Pancreas (tissue), 10 donors: ENCODE data around the gene MRPS18A. TPM values are rescaled to one million over a fixed set of nuclear protein-coding genes. Genes with fewer than 3 reads are reported as not detected.

Experiments
- ATAC-seq, 4 donors: fragments of 200-7000 bp; cut with Tn5 transposase; one replicate each; pipeline versions ENCODE4 v1.8.0 to v1.9.1; 2020; ENCODE audit warnings: mild to moderate bottlenecking in 4 of 4, moderate library complexity in 4 of 4
- DNase-seq, 6 donors: peaks; one replicate each; pipeline ENCODE4 v3.0.0-alpha.2; 2020
- FAIRE-seq: peaks from 2 replicates; lab custom pipeline; 2012; peaks lifted over from hg19 to GRCh38; lab: Jason Lieb, UNC
- H3K27ac ChIP-seq, 4 donors: fragments of 200-600 bp; sonication (generic); 1 replicate in 3 of 4; 2 replicates in 1 of 4; pipeline versions ENCODE4 v1.5.0 to v1.8.0; 2020
- H3K27me3 ChIP-seq, 4 donors: fragments of 200-600 bp; one replicate each; pipeline ENCODE4 v1.8.0; 2021
- H3K36me3 ChIP-seq, 3 donors: fragments of 200-600 bp; sonication (generic) in 1 of 3; one replicate each; pipeline versions ENCODE4 v1.5.0 to v1.8.0; 2020 to 2021
- H3K4me1 ChIP-seq, 3 donors: fragments of 200-600 bp; one replicate each; pipeline ENCODE4 v1.8.0; 2021
- H3K4me3 ChIP-seq, 4 donors: fragments of 200-600 bp; sonication (generic) in 2 of 4; one replicate each; pipeline versions ENCODE4 v1.5.0 to v1.8.0; 2020 to 2021
- H3K9me3 ChIP-seq, 4 donors: fragments of 200-600 bp; one replicate each; pipeline ENCODE4 v1.8.0; 2021
- WGBS, 2 donors: extraction: QIAGEN DNeasy Blood & Tissue Kit; methylation state at CpG; one replicate each; pipeline ENCODE4 v1.1.7; 2013; 5-methylcytosine and 5-hydroxymethylcytosine counted together
- intact Hi-C, 3 donors: fragments of 100-400 bp; cut with DNase I; formaldehyde crosslinking; loops; one replicate each; pipeline versions ENCODE4 v1.11.1 to v1.14.2; 2022
- polyA plus RNA-seq, 2 donors: library from polyadenylated mRNA; stranded (reverse); fragments of 200-250 nt; gene quantifications; one replicate each; pipeline ENCODE4 v1.2.3, GENCODE V29; 2013
- total RNA-seq, 6 donors: library from RNA; stranded (reverse); fragmentation: NEBNext Ultra II Directional in 4 of 6; extraction: Animal tissue kit (Norgen Biotek cat#: 25700) in 4 of 6; gene quantifications; one replicate each; pipeline versions ENCODE4 v1.2.1 to v1.2.4, GENCODE V29; 2021 to 2023
- TF ChIP-seq, protein P1 (sequence below), 4 donors: fragments of 200-600 bp; sonication (generic) in 3 of 4; IDR thresholded peaks; one replicate each; pipeline versions ENCODE4 v1.5.0 to v1.8.0; 2021; ENCODE audit warnings: antibody characterized with exemption in 4 of 4
- donor health status: healthy with polysubstance abuse.
- donor health status: DM: no; HTN: no; CAD: no; lungs with moderate emphysema.
- donor health status: DM: no; HTN: no; CAD: no.
- donor health status: control.
- donor health status: control.
- donor health status: Bipolar disorder and iron deficiency.
- donor health status: DM: yes; HTN: yes; CAD: no.
- donor health status: DM: no; HTN: no; CAD: no.
- donor health status: DM: no; HTN: no; CAD: no.
- donor health status: DM: yes; HTN: yes; CAD: no.

MRPS18A gene
- total and polyA plus RNA-seq, 8 donors: 10.9 to 24.6 (median 15.7) TPM

DNA sequence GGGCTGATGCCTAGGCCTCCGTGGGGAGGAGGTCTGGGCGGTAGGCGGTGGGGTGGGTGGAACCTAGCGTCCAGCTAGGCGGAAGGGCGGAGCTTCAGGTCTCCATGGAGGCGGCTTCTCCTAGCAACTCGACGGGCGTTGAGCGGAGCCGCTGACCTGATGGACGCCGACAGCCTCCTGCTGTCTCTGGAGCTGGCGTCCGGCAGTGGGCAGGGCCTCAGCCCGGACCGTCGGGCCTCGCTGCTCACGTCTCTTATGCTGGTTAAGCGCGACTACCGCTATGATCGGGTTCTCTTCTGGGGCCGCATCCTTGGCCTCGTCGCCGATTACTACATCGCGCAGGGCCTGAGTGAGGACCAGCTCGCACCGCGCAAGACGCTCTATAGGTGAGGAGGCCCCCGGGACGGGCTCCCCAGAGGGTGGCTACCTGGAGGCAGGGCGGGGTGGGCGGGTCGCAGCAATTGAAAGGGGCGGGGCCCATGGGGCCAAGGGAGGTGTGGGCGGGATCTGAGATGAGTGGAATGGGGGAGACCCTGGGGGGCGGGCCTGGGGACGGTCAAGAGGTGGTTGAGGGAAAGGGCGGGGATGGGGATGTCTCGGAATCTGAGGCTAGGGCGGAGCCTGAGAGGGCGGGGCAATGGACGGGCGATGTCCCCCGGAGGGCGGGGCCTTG is 42.5 kb downstream of the MRPS18A start, which contains the start of gene RSPH9:
RSPH9 (plus strand) TSS at position 97 of the 673 bp plus-strand sequence; CDS start at position 160, 63 bp downstream.
- peak; percentile 74 to 88 (median 86) for ATAC-seq
- WGBS, 2 donors: 12% methylated on average over 52 of the region's 52 CpGs
- intact Hi-C loops: no loop called here
- TF ChIP-seq, protein P1, sequence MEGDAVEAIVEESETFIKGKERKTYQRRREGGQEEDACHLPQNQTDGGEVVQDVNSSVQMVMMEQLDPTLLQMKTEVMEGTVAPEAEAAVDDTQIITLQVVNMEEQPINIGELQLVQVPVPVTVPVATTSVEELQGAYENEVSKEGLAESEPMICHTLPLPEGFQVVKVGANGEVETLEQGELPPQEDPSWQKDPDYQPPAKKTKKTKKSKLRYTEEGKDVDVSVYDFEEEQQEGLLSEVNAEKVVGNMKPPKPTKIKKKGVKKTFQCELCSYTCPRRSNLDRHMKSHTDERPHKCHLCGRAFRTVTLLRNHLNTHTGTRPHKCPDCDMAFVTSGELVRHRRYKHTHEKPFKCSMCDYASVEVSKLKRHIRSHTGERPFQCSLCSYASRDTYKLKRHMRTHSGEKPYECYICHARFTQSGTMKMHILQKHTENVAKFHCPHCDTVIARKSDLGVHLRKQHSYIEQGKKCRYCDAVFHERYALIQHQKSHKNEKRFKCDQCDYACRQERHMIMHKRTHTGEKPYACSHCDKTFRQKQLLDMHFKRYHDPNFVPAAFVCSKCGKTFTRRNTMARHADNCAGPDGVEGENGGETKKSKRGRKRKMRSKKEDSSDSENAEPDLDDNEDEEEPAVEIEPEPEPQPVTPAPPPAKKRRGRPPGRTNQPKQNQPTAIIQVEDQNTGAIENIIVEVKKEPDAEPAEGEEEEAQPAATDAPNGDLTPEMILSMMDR (IDR thresholded peaks at IDR 0.05): no peak
- H3K36me3 ChIP-seq: peaks cover 0 to 17% (median 16%) of the 10 kb centered on the region in 3 donors
- peak in 5 of 6 donors; percentile 48 to 75 (median 63) for DNase-seq
- H3K9me3 ChIP-seq: no peaks in the 10 kb centered on the region
- H3K27me3 ChIP-seq: no peaks in the 10 kb centered on the region
- H3K4me1 ChIP-seq: peaks cover 0 to 4% (median 0%) of the 10 kb centered on the region in 3 donors
- H3K27ac ChIP-seq: no peak within 1 kb of the TSS
- FAIRE-seq: no peak
- H3K4me3 ChIP-seq: peak within 1 kb of the TSS in 3 of 4 donors; percentile 22 to 41 (median 26)

DNA sequence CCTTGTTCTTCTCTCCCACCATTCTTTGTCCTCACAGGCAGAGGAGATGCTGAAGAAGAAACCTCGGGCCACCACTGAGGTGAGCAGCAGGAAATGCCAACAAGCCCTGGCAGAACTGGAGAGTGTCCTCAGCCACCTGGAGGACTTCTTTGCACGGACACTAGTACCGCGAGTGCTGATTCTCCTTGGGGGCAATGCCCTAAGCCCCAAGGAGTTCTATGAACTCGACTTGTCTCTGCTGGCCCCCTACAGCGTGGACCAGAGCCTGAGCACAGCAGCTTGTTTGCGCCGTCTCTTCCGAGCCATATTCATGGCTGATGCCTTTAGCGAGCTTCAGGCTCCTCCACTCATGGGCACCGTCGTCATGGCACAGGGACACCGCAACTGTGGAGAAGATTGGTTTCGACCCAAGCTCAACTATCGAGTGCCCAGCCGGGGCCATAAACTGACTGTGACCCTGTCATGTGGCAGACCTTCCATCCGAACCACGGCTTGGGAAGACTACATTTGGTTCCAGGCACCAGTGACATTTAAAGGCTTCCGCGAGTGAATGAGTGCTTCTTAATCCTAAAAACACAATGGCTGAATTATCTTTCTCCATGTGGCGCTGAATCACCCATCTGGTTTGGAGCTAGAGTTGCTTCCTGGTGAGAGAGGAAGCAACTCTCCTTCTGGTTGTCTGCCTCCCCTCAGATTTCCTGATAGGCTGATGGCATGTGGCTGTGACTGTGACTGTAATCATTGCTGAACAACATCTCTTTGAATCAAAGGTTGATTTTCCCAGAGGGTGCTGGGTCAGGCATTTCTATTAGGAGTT is 47.4 kb downstream of the MRPS18A start:
- ATAC-seq (no peak), FAIRE-seq (no peak), DNase-seq (no peak)
- intact Hi-C loops: no loop called here
- H3K4me3 ChIP-seq: no peak overlapping the region
- no peaks in the 10 kb centered on the region for H3K9me3 ChIP-seq
- H3K27ac ChIP-seq: no peak overlapping the region
- H3K27me3 ChIP-seq: no peaks in the 10 kb centered on the region
- TF ChIP-seq, protein P1 (IDR thresholded peaks at IDR 0.05): no peak
- H3K36me3 ChIP-seq: peaks cover 0 to 22% (median 20%) of the 10 kb centered on the region in 3 donors
- 90 to 93% methylated on average over 21 of the region's 21 CpGs for WGBS, 2 donors
- H3K4me1 ChIP-seq: peaks cover 0 to 22% (median 13%) of the 10 kb centered on the region in 3 donors

- DNase-seq (no peak), ATAC-seq (peak; percentile 5 to 29 (median 16)), FAIRE-seq (no peak)
- Histone ChIP-seq H3K4me3 (peak overlapping the region; percentile 60 to 84 (median 75)), H3K36me3 (peaks cover 0 to 17% (median 16%) of the 10 kb centered on the region in 3 donors), H3K27me3 (no peaks in the 10 kb centered on the region), H3K27ac (peak overlapping the region in 3 of 4 donors; percentile 20 to 67 (median 66)), H3K4me1 (peaks cover 0 to 23% (median 15%) of the 10 kb centered on the region in 3 donors), H3K9me3 (no peaks in the 10 kb centered on the region)
- WGBS, 2 donors: 12 to 14% methylated on average over 7 of the region's 7 CpGs
- TF ChIP-seq, protein P1 (IDR thresholded peaks at IDR 0.05): no peak
- intact Hi-C loops: no loop called here
These were observed 51.3 kb downstream of the MRPS18A start for GRCh38 chr6:43636308-43636659.

DNA sequence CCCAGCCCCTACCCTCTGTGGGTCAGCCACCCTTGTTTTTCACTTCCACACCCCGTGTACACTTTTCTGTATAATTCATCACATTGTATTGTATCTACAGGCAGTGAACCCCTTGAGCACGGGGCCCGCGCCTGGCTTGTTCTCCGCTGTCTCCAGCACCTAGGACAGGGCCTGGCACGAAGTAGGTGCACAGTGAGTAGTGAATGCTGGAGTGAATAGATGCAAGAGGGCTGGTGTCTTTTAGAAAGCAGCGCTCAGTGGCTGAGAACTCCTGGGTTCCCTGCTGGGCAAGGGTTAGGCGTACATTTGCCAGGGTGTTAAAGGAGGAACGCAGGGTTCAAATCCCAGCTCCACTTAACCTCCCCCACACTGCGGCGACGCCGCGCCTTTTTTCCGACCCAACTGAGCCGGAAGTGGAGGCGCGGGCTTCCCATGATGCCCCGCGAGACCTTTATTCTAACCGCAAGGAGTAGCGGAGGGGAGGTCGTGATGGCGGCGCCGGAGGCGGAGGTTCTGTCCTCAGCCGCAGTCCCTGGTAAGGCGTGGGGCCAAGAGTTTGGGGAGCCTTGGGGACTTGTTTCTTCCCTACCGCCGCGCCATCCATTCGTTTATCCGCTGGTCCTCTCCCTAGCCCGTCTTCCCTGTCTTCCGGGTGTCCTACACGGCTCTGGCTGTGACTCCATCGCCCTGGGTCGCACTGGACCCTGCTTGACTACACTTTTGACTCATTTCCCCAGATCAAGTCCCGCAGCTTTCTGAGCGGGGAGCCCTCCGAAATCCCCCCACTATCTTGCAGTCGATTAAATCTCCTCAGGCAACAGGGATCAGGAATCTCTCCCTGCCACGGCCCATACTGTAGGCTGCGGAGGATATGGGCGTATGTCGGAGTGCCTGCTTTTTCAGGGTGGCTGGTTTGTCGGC is 51.9 kb downstream of the MRPS18A start, which contains the start of gene MAD2L1BP:
MAD2L1BP (plus strand) TSS at position 454 of the 921 bp plus-strand sequence; CDS start at position 490, 36 bp downstream.
- Histone ChIP-seq H3K4me3 (peak within 1 kb of the TSS; percentile 60 to 84 (median 75)), H3K4me1 (peaks cover 0 to 23% (median 15%) of the 10 kb centered on the region in 3 donors), H3K9me3 (no peaks in the 10 kb centered on the region), H3K27ac (peak within 1 kb of the TSS; percentile 15 to 67 (median 43)), H3K27me3 (no peaks in the 10 kb centered on the region), H3K36me3 (peaks cover 0 to 11% (median 9%) of the 10 kb centered on the region in 3 donors)
- no peak for FAIRE-seq
- 3 to 5% methylated on average over 45 to 48 of the region's 48 CpGs for WGBS, 2 donors
- TF ChIP-seq, protein P1 (IDR thresholded peaks at IDR 0.05): no peak
- peak; percentile 93 to 97 (median 94) for ATAC-seq
- intact Hi-C loops: no loop called here
- DNase-seq: peak; percentile 75 to 91 (median 80)
